ENCODE data around the gene ADGRG6. TPM values are rescaled to one million over a fixed set of nuclear protein-coding genes. Genes with fewer than 3 reads are reported as not detected.

The ADGRG6 gene
- total RNA-seq, 1 experiment from 2014 or later: 2.5 TPM

DNA sequence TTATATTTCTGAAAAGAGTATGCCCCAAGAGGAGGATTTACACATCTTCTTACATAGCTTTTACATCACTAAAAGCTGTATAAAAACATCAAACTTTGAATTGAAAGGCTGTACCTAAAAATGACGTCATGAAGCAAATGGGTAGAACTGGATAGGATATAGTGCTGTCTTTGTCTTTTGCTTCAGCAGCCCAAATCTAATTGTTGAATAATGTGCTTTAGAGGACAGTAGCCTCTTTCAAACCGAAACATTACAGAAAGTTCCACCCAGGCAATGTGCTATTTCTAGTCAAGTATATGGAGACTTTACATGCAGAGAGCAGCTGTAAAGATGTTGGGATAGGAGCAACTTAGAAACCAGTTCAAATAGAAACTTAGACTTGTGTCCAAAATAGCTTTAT, 51.9 kb downstream of the ADGRG6 start:
- H4K20me1 ChIP-seq (ENCODE audit: control insufficient read depth, insufficient read depth, insufficient read length): no peaks in the 10 kb centered on the region
- H3K36me3 Mint-ChIP-seq (ENCODE audit: insufficient read depth in 1 of 3, low read depth in 3 of 3): no peaks in the 10 kb centered on the region; a peak in 1 of 7 replicates
- H4K91ac ChIP-seq (ENCODE audit: insufficient read length, low read depth, low read length): no peak overlapping the region
- no peaks in the 10 kb centered on the region for H3K9me3 ChIP-seq (ENCODE audit: control insufficient read depth, low read depth, low read length)
- no peaks in the 10 kb centered on the region for H3K27me3 Mint-ChIP-seq (ENCODE audit: low read depth)
- H2BK120ac ChIP-seq (ENCODE audit: low read depth, low read length, poor library complexity, severe bottlenecking): no peak overlapping the region
- no peak overlapping the region for H3K27ac Mint-ChIP-seq
- no peak overlapping the region for H2BK20ac ChIP-seq (ENCODE audit: low read depth, low read length, poor library complexity, severe bottlenecking)
- no peak overlapping the region for H4K5ac ChIP-seq (ENCODE audit: insufficient read length, low read depth, low read length)
- H3K9me3 Mint-ChIP-seq: peaks cover 4 to 9% of the 10 kb centered on the region in 2 experiments; a peak in 3 of 5 replicates
- no peaks in the 10 kb centered on the region for H3K79me1 ChIP-seq (ENCODE audit: insufficient read depth, low read depth, low read length, poor library complexity, severe bottlenecking)
- H3K27ac ChIP-seq (ENCODE audit: insufficient read length, low read depth, low read length): no peak overlapping the region
- no peaks in the 10 kb centered on the region for H3K79me2 ChIP-seq (ENCODE audit: insufficient read depth, low read length)
- no peak overlapping the region for H3K4me3 Mint-ChIP-seq
- no peak overlapping the region for H3K9ac ChIP-seq (ENCODE audit: extremely low read depth, insufficient read length, low read length)
- no peak overlapping the region for H3K4ac ChIP-seq (ENCODE audit: low read depth, low read length)
- H3K23ac ChIP-seq (ENCODE audit: insufficient read length, low read depth, low read length): no peak overlapping the region
- H2BK12ac ChIP-seq (ENCODE audit: insufficient read length, low read depth, low read length): no peak overlapping the region
- H2BK5ac ChIP-seq (ENCODE audit: insufficient read length, low read length): no peak overlapping the region
- H2AFZ ChIP-seq (ENCODE audit: low read length): no peak overlapping the region
- no peak overlapping the region for H4K8ac ChIP-seq (replicated peaks; ENCODE audit: insufficient read length, low read depth, low read length)
- no peak overlapping the region for H3K56ac ChIP-seq (ENCODE audit: insufficient read length, low read depth, low read length)
- no peak overlapping the region for H3T11ph ChIP-seq (ENCODE audit: low read length)
- no peaks in the 10 kb centered on the region for H3K4me1 ChIP-seq (ENCODE audit: insufficient read depth, low read length)
- no peak overlapping the region for H3K14ac ChIP-seq (ENCODE audit: insufficient read depth, low read length)
- H3K27me3 ChIP-seq (ENCODE audit: insufficient read depth, low read length): no peaks in the 10 kb centered on the region
- WGBS (ENCODE audit: extremely low coverage, insufficient read length, low lambda C conversion rate): no CpG with 5 or more reads among the region's 2 CpGs
- no peak for DNase-seq
- H2AK5ac ChIP-seq (ENCODE audit: insufficient read length, low read length): no peak overlapping the region
- no peak overlapping the region for H3K4me2 ChIP-seq (ENCODE audit: insufficient read depth, insufficient read length, low read length)
- no peak overlapping the region for H3K18ac ChIP-seq (ENCODE audit: insufficient read length, low read depth, low read length)
- no peak overlapping the region for H2BK15ac ChIP-seq (ENCODE audit: low read depth, low read length)
- TF ChIP-seq, protein P1, sequence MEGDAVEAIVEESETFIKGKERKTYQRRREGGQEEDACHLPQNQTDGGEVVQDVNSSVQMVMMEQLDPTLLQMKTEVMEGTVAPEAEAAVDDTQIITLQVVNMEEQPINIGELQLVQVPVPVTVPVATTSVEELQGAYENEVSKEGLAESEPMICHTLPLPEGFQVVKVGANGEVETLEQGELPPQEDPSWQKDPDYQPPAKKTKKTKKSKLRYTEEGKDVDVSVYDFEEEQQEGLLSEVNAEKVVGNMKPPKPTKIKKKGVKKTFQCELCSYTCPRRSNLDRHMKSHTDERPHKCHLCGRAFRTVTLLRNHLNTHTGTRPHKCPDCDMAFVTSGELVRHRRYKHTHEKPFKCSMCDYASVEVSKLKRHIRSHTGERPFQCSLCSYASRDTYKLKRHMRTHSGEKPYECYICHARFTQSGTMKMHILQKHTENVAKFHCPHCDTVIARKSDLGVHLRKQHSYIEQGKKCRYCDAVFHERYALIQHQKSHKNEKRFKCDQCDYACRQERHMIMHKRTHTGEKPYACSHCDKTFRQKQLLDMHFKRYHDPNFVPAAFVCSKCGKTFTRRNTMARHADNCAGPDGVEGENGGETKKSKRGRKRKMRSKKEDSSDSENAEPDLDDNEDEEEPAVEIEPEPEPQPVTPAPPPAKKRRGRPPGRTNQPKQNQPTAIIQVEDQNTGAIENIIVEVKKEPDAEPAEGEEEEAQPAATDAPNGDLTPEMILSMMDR (conservative IDR thresholded peaks at IDR 0.05): no peak
- H3K4me1 Mint-ChIP-seq: no peaks in the 10 kb centered on the region
- H3K23me2 ChIP-seq (ENCODE audit: insufficient read length, low read depth, low read length, poor library complexity, severe bottlenecking): no peaks in the 10 kb centered on the region
